BLaER1 (cell line): ENCODE data around the gene SH3GLB2.

Experiments
- H3K27ac ChIP-seq: shearing (Covaris generic); formaldehyde crosslinking; 2 replicates; pipeline ENCODE4 v1.8.1; 2022
- H3K27me3 ChIP-seq: shearing (Covaris generic); formaldehyde crosslinking; 2 replicates; pipeline ENCODE4 v1.8.1; 2022
- H3K36me3 ChIP-seq: shearing (Covaris generic); formaldehyde crosslinking; 2 replicates; pipeline ENCODE4 v1.8.1; 2022
- H3K4me1 ChIP-seq: shearing (Covaris generic); formaldehyde crosslinking; 2 replicates; pipeline ENCODE4 v1.8.1; 2022
- H3K4me2 ChIP-seq: shearing (Covaris generic); formaldehyde crosslinking; 2 replicates; pipeline ENCODE4 v1.8.1; 2022
- H3K4me3 ChIP-seq: shearing (Covaris generic); formaldehyde crosslinking; 2 replicates; pipeline ENCODE4 v1.8.1; 2022
- H3K9ac ChIP-seq: shearing (Covaris generic); formaldehyde crosslinking; 2 replicates; pipeline ENCODE4 v1.8.1; 2022
- H3K9me3 ChIP-seq: shearing (Covaris generic); formaldehyde crosslinking; 2 replicates; pipeline ENCODE4 v1.8.1; 2022
- H4K20me1 ChIP-seq: shearing (Covaris generic); formaldehyde crosslinking; 2 replicates; pipeline ENCODE4 v1.8.1; 2022
- Cebpa-rat ChIP-seq: shearing (Covaris generic); IDR thresholded peaks from 2 replicates; pipeline ENCODE4 v1.8.1; 2022

The SH3GLB2 gene

DNA sequence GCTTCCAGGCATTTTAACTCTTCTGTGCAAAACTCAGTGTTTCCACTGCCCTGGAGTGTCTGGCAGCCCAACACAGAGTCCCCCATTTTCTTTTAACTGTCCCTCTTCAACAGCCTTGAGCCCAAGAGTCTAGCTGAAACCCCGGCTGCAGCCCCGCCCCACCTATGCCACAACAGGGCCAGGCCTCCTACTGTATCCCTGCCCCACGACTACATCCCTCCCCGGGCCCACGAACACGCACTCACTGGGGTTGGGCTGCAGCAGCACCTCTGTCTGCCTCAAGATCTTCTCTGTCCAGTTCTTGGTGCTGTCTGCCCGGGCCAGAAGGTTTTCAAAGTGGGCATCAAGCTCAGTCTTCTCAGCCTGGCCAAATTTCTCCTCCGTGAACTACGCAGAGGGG is 6.1 kb downstream of the SH3GLB2 start:
- Histone ChIP-seq H3K27ac (no peak overlapping the region), H3K36me3 (peaks cover 17% of the 10 kb centered on the region), H3K27me3 (no peaks in the 10 kb centered on the region), H3K4me1 (peaks cover 75% of the 10 kb centered on the region), H3K9ac (no peak overlapping the region), H3K9me3 (no peaks in the 10 kb centered on the region), H3K4me2 (no peak overlapping the region), H3K4me3 (no peak overlapping the region), H4K20me1 (peaks cover 24% of the 10 kb centered on the region)
- TF ChIP-seq Cebpa-rat = no peak

- Histone ChIP-seq H3K4me1 (peaks cover 65% of the 10 kb centered on the region), H3K4me3 (no peak overlapping the region), H3K27ac (peak overlapping the region; percentile 72), H3K9me3 (no peaks in the 10 kb centered on the region), H3K36me3 (peaks cover 18% of the 10 kb centered on the region), H3K4me2 (peak overlapping the region; percentile 69), H3K9ac (peak overlapping the region; percentile 39; the same call in 1 of the 2 replicates), H3K27me3 (no peaks in the 10 kb centered on the region), H4K20me1 (peaks cover 15% of the 10 kb centered on the region; the same call in 1 of the 2 replicates)
- TF ChIP-seq Cebpa-rat = no peak
Observed at GRCh38 chr9:129021091-129021490, 7.0 kb downstream of the SH3GLB2 start.

DNA sequence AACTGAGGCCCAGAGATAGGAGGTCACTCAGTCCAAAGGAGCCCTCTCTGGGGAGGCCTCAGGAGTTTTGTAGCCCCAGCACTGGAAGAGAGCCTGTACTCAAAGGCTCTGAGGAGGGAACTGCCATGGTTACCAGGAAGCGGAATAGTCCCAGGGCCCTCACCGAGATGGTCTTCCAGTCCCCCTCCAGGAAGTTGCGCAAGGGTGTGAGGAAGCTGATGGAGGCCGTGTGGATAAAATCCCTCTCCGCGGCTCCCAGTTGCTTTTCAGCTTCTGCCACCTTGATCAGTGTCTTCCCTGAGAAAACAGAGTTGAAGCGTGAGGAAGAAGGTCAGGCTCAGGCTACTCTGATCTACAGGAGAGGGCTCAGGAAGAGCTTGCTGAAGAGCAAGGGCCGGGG is 13.5 kb downstream of the SH3GLB2 start:
- H3K4me1 ChIP-seq = peaks cover 20% of the 10 kb centered on the region
- H3K9me3 ChIP-seq = no peaks in the 10 kb centered on the region
- no peak overlapping the region for H3K27ac ChIP-seq
- no peak overlapping the region for H3K4me2 ChIP-seq
- no peak overlapping the region for H3K4me3 ChIP-seq
- no peaks in the 10 kb centered on the region for H3K27me3 ChIP-seq
- no peaks in the 10 kb centered on the region for H4K20me1 ChIP-seq
- 0 out of 2 replicates have a peak, but pooled peaks have one; percentile 40 for TF ChIP-seq Cebpa-rat
- no peak overlapping the region for H3K9ac ChIP-seq
- peaks cover 82% of the 10 kb centered on the region for H3K36me3 ChIP-seq

GRCh38 chr9:129014124-129014523 is 14.0 kb downstream of the SH3GLB2 start:
- peaks cover 83% of the 10 kb centered on the region for H3K36me3 ChIP-seq
- H3K9ac ChIP-seq = no peak overlapping the region
- no peak overlapping the region for H3K4me2 ChIP-seq

GRCh38 chr9:129013674-129014073 is 14.5 kb downstream of the SH3GLB2 start:
- Histone ChIP-seq H3K4me3 (no peak overlapping the region), H3K4me1 (peaks cover 25% of the 10 kb centered on the region), H3K27ac (no peak overlapping the region), H3K36me3 (peaks cover 83% of the 10 kb centered on the region), H3K27me3 (no peaks in the 10 kb centered on the region), H3K9ac (no peak overlapping the region), H3K4me2 (no peak overlapping the region), H3K9me3 (no peaks in the 10 kb centered on the region), H4K20me1 (peaks cover 3% of the 10 kb centered on the region; the same call in 1 of the 2 replicates)
- no peak for TF ChIP-seq Cebpa-rat

More at GRCh38 chr9:129014124-129014523, 14.0 kb downstream of the SH3GLB2 start:
- H3K9me3 ChIP-seq = no peaks in the 10 kb centered on the region
- peaks cover 21% of the 10 kb centered on the region for H3K4me1 ChIP-seq
- H3K27me3 ChIP-seq = no peaks in the 10 kb centered on the region
- no peak overlapping the region for H3K27ac ChIP-seq
- no peak for TF ChIP-seq Cebpa-rat
- H3K4me3 ChIP-seq = no peak overlapping the region
- no peaks in the 10 kb centered on the region for H4K20me1 ChIP-seq

DNA sequence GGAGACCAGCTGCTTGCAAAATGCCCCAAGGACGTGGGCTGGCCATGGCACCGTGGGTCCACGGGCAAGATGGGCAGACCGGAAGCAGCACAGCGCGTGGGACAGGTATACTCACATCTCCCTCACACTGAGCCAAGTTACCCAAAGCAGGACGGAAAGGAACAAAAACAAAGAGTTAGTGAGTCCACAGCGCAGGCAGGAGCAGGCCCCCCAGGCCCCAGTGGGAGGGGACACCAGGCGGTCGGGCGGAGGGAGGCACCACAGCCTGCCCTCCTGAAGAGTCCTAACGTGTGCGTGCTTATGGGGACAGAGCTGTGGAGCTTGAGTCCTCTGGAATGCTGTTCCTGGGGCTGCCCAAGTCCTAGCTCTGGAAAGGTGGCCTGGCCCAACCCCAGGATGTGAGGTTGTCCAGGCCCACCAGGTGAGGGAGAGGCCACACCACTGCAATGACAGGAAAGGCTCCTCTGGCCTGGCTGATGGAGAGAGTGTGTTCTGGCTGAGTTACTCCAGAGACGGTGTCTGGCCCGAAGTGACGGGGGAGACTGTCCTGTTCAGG is 15.2 kb downstream of the SH3GLB2 start:
- H3K9me3 ChIP-seq = no peaks in the 10 kb centered on the region
- no peak overlapping the region for H3K4me2 ChIP-seq
- H3K27ac ChIP-seq = no peak overlapping the region
- no peak overlapping the region for H3K9ac ChIP-seq
- H4K20me1 ChIP-seq = peaks cover 10% of the 10 kb centered on the region; the same call in 1 of the 2 replicates
- H3K4me1 ChIP-seq = peaks cover 32% of the 10 kb centered on the region
- peaks cover 83% of the 10 kb centered on the region for H3K36me3 ChIP-seq
- TF ChIP-seq Cebpa-rat = no peak
- no peak overlapping the region for H3K4me3 ChIP-seq
- H3K27me3 ChIP-seq = no peaks in the 10 kb centered on the region

DNA sequence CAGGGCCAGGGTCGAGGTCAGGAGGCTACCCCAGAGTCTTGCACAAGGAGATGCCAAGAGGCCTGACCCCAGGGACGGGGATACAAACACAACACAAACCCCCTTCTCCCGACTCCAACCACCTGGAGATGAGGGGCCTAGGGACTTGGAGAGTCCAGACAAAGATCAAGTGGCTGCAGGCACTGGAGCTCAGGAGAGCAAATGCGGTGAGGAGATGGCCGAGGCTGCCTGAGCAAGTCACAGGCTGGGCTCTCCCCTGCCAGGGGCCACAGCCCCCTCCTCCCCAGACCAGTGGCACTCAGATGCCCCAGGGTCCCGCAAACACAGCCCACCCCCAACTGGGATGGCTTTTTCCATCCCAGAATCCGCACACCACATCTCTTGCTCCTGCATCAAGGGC is 15.8 kb downstream of the SH3GLB2 start:
- Histone ChIP-seq H3K4me2 (no peak overlapping the region), H3K27me3 (no peaks in the 10 kb centered on the region), H3K4me3 (no peak overlapping the region), H3K9ac (no peak overlapping the region), H3K9me3 (no peaks in the 10 kb centered on the region), H3K27ac (no peak overlapping the region), H3K4me1 (peaks cover 33% of the 10 kb centered on the region), H4K20me1 (peaks cover 16% of the 10 kb centered on the region; the same call in 1 of the 2 replicates), H3K36me3 (peaks cover 87% of the 10 kb centered on the region)
- TF ChIP-seq Cebpa-rat = no peak

GRCh38 chr9:129011761-129012181 is 16.4 kb downstream of the SH3GLB2 start:
- peak overlapping the region; percentile 44; the same call in 1 of the 2 replicates for H3K27ac ChIP-seq
- H3K4me1 ChIP-seq = peaks cover 38% of the 10 kb centered on the region
- H3K9me3 ChIP-seq = no peaks in the 10 kb centered on the region
- TF ChIP-seq Cebpa-rat = no peak
- H3K27me3 ChIP-seq = no peaks in the 10 kb centered on the region
- H3K4me3 ChIP-seq = no peak overlapping the region
- H4K20me1 ChIP-seq = peaks cover 21% of the 10 kb centered on the region; the same call in 1 of the 2 replicates
- peaks cover 92% of the 10 kb centered on the region for H3K36me3 ChIP-seq
- peak overlapping the region; percentile 65 for H3K4me2 ChIP-seq
- peak overlapping the region; percentile 58; the same call in 1 of the 2 replicates for H3K9ac ChIP-seq

- Histone ChIP-seq H3K36me3 (peaks cover 98% of the 10 kb centered on the region), H3K9me3 (no peaks in the 10 kb centered on the region), H4K20me1 (peaks cover 25% of the 10 kb centered on the region; the same call in 1 of the 2 replicates), H3K27me3 (no peaks in the 10 kb centered on the region), H3K4me2 (peak overlapping the region; percentile 65), H3K4me1 (peaks cover 38% of the 10 kb centered on the region), H3K9ac (peak overlapping the region; percentile 58; the same call in 1 of the 2 replicates), H3K27ac (0 out of 2 replicates have a peak overlapping the region, but pooled peaks have one; percentile 44), H3K4me3 (no peak overlapping the region)
- no peak for TF ChIP-seq Cebpa-rat
Observed at GRCh38 chr9:129011170-129011569, 17.0 kb downstream of the SH3GLB2 start.

- Histone ChIP-seq H3K9me3 (no peaks in the 10 kb centered on the region), H3K27ac (no peak overlapping the region), H3K27me3 (no peaks in the 10 kb centered on the region), H3K4me3 (no peak overlapping the region), H4K20me1 (peaks cover 32% of the 10 kb centered on the region; the same call in 1 of the 2 replicates), H3K4me1 (peaks cover 38% of the 10 kb centered on the region), H3K9ac (no peak overlapping the region), H3K36me3 (peaks cover 99% of the 10 kb centered on the region), H3K4me2 (no peak overlapping the region)
- TF ChIP-seq Cebpa-rat = no peak
Observed at GRCh38 chr9:129010267-129010975, 17.7 kb downstream of the SH3GLB2 start.
